Measurements from ENCODE around the gene KRTAP10-1.
"Not testable (repeated sequence)": the region's sequence is repeated elsewhere in the genome, so short reads cannot be mapped to it uniquely, and the experiment has no call there.

Gene KRTAP10-1

DNA sequence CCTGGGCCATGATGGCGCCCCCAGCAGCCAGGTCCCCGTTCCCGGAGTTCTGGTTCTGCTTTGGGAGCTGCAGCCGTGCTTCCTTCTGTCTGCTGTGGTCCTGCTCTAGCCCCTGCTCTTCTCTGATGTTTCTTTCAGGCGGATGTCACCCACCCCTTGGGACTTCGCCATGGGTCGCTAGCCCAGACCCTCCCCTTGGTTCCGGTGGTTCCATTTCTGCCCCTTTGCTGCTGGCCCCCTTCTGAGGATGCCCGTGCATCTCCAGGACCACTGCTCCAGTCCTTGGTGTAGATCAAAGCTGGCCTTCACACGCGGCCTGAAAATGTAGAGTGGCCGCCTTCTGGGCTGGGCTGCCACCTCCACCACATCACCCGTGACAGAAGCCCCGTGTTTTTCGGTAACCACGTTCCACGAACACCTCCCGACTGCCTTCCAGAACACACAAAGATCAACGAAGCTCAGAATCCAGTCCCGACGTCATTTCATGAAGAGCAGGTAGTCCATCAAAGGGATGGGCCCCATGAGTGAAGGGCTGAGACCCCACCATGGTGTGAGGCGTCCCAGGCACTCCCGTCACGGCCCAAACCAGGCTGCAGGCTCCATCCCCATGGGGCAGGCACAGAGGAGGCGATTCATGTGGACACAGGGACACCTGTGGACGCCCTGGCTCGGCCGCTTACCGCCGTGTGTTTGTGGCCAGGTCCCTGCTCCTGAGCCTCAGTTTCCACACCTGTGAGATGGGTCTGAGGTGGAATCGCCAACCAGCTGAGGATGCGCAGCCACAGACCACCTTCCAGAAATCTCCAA lies 24.4 kb downstream of the KRTAP10-1 start:
- DNase-seq (ENCODE audit: low spot score) = no peak

DNA sequence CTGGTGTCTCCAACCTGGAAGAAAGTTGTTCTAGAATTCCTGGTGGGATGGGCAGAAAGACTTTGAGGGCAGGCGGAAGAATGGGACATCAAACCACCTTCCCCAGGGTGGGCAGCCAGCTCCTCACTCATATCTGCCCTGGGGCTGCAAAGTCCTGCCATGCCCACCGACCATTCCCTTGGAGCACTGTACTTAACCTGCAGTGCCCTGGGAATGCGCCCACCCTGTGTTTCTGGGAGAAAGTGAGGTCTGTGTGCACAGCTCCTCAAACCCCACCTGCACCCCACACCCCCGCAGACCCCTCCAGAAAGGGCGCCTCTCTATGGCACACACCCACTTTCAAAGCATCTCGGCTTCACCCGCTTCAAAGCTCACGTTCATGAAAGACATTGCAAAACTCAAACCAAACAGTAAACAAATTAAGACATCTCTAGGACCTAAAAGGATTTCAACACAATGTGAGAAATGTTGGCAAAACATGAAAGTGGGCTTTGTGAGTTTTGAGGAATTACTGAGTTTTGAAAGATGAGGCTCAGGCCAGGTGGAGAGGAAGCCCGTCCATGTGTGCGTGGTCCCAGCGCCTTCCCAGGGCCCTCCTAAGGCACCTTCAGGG lies 25.1 kb downstream of the KRTAP10-1 start:
- DNase-seq (ENCODE audit: low spot score) = no peak

DNA sequence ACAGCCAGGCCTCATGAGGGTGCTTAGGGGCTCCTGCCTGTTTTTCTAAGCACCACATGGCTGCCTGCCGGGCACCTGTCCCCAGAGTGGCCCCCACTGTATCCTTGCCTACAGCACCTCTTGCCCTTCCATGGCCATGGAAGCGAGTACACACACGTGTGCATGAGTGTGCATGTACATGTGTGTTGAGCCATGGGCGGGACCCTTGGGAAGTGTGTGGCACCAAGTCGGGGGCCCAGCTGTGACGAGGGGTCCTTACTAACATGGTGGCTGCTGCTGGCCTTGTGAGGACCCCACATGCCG lies 25.8 kb downstream of the KRTAP10-1 start:
- DNase-seq (ENCODE audit: low spot score) = no peak

DNA sequence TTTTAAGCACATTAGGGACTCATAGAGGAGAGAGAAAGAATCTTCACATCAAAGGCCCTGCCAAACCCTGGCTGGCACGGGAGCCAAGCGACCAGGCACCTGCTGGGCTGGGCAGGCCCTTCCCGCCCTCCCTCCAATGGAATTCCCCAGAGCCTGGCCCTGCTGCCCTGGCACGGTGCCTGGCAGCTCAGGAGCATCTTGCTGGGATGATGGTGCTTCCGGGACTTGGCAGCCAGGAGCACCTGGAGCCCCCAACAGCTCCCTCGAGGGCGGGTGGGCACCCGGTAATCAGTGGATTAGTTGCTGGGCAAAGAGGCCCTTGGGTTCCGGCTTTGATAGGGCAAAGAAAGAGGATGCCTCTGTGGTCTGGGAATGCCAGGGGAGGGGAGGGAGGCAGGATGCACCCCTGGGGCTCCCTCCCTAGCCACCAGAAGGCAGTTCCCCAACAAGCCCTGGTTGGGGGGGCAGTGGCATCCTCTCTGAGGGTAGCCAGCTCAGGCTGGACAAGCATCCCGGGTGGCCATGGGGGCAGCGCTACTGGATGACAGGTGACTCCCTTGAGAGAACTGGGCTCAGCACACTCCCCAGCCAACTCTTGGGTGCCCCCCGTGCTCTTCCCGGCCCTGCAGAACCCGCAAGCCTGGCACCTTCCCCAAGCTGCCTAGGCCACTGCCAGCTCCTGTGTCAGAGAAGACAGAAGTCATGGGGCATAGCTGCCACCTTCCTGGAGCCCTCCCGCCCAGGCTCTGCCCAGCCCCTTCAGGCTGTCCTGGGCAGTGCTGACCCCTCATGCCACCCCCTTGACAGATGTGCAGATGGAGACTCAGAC lies 26.4 kb downstream of the KRTAP10-1 start:
- DNase-seq (ENCODE audit: low spot score) = no peak

DNA sequence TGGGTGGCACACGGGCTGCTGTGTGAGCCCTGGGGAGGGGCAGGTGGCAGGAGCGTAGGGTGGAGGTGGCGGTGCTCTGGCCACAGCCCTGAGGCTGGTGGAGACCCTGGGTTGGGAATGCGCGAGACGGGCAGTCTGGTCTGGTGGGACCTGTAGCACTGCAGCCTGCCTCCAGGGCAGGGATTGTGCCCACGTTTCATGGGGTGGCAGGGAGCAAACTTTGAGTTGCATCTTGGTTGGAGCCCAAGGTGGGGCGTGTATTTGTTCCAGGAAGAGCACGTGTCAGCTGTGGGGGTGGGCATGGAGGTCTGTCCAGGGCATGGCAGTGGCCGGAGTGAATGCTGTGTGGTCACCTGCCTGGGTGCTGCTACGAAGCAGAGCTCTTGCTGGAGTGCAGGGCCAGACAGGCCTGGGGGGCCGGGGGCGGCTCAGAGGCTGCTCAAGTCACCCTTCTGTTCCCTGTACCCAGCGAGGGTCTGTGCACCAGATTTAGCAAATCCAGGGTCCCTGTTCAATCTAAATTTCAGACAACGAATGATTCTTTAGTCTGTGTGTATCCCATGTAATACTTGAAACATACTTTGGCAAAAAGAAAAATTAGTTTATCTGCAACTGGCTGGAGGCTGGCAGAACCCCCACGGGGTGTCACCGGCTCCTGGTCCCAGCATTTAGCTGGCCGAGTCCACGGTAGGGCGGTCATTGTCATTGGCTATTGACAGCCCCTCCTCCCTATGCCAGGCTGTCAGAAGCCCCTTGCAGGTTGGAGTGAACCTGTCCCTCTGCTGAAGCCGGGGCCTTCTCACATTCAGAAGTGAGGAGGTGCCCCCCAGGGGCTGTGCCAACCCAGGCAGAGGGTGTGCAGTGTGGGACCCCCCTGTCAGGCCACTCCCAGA lies 27.3 kb downstream of the KRTAP10-1 start:
- DNase-seq (ENCODE audit: low spot score) = no peak

DNA sequence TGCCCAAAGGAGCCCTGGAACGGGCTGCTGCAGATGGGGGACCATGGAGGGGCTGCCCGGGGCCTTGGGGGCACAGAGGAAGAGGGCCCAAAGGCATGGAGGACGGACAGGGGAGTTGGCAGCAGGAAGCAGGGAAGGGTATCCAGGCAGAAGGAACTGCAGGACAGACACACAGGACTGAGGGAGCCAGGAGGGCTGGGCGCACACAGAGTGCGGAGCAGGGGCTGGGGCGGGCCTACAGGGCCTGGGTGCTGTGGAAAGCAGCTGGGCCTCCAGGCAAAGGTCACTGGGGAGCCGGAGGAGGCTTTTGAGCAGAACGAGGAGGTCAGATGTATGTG lies 28.1 kb downstream of the KRTAP10-1 start:
- DNase-seq (ENCODE audit: low spot score) = no peak

DNA sequence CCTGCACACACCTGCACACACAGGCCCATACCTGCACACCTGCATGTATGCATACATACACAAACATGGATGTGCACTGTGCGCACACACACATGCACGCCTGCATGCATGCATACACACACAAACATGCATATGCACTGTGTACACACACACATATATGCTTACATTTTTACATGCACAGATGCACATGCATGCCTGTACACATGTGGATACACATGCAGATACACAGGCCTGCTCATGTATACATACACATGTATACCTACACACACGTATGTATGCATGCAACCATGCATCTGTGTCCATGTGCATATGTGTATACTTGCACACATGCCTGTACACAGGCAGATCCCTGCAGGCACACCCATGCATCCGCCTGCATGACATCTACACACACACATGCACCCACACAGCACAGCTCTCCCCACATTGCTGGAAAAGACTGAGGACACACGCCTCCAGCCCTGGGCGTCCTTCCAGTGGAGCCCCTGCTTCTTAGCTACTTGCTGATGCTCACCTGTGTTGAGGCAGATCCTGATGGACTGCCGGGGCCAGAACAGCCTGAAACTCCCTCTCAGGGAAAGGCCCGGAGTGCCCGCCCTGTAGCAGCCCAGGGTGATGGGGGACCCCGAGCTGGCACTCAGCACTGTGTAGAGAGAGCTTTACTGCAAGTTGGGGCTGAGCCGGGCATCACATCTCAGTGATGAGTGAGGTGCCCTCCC lies 28.6 kb downstream of the KRTAP10-1 start:
- DNase-seq (ENCODE audit: low spot score) = no peak

DNA sequence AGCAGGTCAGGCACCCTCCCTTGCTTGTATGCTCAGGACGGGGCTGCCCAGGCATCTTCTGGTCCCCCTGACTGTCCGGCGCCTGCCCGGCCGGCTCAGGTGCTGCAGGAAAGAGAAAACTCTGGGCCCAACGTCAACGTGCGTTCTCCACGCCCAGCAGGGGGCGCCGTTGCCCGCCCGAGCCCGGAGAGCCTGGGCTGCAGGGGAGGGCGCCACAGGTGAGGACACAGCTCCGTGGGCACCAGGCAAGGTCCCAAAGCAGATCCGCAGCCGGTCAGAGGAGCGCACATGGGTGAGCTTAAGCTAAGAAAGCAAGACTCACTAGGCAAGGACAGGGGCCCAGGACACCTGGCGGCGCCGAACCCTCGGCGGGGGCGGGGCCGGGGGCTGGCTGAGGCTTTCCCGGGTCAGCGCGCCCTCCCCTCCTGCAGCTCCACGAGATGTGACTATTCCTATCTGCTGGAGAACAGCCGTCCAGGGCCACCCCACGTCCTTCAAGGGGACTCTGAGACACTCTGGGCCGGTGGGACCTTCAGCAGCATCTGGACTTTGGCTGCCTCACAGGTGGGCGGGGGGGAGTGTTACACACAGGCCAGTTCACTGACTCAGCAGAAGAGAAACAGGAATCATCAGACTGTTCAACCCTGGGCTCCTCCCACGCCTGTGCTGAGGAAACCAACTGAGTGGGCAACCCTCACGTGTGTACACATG lies 29.3 kb downstream of the KRTAP10-1 start:
- DNase-seq (ENCODE audit: low spot score) = no peak

DNA sequence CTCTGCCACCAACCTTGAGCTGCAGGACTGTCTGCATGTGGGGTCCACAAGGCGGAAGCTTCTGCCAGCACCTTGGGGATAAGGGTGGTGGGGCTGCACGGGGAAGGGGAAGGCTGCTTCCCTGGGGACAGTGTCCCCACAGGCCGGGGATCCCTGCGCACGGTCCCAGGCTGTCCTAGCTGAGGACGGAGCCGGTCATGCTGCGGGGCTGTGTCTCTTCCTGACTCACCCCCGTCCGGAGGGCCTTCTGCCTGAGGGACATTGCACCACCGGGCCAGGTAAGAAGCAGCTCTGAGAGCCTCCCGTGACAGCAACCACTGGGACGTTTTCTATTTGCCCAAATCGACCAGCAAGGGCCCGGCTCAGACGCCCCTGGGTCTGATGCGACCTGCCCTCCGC lies 29.9 kb downstream of the KRTAP10-1 start:
- DNase-seq (ENCODE audit: low spot score) = no peak

DNA sequence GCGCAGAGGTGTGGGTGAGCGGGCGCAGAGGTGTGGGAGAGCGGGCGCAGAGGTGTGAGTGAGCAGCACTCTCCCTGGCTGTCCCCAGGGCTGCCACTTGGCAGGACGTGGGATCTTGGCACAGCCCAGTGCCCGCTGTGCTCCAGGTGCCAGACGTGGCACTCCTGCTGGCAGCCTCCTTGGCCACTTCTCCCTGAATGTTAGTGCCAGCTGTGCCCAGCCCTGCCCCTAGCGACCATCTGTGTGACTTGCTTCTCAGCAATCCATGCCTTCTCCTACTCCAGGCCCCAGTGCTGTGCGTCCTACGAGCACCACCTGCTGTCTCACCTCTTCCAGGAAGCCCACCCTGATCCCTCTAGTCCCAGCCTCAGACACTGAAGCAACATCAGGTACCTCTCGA lies 30.5 kb downstream of the KRTAP10-1 start:
- DNase-seq (ENCODE audit: low spot score) = no peak

DNA sequence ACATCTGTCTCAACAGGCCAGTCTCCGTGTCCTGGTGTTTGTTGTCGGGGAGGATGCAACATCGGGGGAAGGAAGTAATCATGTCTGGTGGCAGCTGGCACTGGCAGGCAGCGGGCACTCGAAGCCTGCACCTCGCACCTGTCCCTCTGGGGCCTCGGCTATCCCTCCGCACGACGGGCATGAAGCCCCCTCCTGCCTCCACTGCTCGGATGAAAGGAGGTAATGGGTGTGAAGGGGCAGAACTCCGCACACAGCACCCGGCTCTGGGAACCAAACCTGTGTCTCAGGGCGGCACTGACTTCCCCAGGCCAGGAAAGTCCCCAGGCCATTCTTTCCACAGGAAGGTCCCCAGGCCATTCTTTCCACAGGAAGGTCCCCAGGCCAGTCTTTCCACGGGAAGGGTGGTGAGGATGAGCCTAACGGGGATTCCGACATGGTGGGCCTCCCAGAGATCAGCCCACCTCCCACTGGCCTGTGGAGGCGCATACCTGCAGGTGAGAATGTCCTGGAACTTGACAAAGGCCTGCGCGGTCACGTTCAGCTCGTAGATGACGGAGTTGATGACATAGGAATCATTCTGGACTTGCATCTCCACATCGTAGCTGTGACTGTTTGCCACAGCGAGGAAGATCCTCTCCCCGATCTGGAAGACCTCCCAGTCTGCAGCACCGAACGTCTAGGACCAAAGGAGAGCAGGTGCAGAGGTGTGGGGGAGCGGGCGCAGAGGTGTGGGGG lies 31.1 kb downstream of the KRTAP10-1 start:
- no peak for DNase-seq (ENCODE audit: low spot score)

DNA sequence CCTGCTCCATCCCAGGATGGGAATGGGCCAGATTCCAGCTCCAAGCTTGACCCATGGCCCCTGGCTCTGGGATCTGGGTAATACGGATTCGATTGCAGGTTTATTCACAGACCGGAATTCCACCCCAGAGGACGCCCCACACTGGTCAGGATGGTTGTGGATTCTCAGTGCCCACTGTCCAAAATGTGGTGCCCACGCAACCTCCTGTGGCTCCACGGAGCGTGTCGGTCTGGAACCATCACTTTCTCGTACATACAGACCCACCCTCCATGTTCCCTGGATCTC lies 31.6 kb downstream of the KRTAP10-1 start:
- DNase-seq (ENCODE audit: low spot score) = no peak

DNA sequence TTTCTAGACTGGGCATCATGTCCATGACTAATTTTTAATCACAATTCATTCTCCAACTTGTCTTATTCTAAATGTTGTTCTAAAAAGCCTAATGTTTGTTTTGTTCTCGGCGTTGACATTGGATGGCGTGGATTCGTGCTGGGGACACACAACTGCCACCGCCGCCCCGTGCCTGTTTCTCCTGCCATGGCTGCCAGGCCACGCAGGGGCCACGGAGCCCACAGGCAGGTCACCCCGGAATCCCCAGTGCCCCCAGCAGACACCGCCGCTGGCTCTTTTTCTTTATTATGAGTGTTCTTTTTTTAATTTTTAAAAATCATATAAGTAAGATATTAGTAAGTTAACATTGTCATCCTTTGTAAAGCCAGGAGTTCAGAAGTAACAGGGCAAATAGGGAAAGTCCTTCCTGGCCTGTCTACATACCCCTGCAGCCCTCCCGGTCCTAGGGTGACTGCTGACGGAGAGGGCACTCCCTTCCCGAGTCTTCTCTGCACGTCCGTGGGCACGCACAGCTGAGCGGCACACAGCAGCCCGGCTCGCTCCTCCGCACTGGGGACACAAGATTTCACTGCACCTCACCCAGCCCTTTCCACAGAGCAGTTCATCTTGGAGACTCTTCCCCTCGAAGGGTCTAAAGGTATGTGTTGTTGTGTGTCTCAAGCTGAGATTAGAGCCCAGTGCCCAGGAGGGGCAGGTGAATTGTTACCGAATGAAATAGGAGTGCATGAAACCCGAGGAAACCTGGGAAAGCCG lies 32.1 kb downstream of the KRTAP10-1 start:
- DNase-seq (ENCODE audit: low spot score) = no peak

DNA sequence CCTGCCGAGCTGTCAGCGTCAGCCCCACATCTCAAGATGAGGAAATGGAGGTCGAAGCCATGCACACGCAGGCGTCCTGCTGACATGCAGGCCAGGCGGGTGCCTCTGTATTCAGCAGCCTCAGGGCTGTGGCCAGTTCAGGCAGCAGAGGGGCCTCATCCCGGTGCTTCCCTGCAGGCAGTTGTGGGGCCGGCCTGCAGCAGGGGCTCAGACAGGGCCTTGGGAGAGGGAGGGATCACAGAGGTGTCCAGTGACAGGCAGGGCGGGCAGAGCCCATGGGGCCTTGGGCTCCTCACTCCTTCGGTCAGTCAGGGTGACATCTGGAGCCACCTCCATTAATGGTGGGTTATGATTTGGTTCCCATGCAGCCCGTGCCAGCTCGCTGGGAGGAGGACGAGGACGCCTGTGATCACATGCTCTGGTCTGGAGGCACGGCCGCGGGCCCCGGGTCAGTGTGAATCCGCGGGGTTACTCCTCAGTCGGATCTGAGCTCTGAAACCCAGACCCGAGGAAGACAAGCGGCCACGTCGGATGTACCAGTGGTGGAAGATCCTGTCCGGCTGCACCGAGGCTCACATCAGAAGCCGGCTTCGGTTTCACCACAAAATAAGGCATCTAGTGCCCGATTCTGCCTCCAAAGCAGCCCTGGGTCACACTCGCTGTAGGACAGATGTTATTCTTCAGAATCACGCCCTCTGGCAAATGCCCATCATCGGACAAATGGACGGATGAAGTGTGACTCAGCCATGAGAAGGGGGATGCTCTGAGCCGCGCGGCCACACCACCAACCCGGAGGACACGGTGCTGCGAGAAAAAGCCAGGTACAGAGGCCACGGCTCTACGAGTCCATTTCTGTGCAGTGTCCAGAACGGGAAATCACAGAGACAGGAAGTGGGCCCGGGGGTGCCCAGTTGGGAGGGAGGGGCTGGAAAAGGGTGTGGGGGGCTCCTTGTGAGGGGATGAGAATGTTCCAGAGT lies 33.4 kb downstream of the KRTAP10-1 start:
- DNase-seq (ENCODE audit: low spot score) = no peak

DNA sequence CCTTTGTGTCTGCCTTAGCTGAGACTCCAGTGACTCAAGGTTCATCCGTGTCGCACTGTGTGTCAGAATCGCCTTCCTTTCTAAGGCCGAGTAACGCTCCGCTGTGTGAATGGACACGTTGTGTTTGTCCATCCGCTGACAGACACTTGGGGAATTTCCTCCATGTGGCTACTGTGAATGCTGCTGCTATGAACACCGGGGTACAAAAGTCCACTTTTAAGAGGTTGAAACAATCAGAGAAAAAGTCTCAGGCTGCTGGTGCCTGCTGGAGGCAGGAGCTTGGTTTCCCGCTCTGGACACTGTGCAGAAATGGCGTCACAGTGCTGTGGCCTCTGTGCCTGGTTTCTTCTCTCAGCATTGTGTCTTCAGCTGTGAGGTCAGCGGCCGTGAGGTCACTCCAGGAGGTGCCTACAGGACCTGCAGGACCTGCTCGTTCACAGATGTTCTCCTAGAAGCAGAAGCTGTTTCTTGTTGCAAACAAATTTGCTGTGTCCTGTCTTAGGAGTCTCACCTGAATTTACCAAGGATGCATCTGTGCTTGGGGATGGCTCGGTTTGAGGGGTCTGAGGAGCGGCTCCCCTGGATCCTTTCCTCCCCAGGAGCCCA lies 34.2 kb downstream of the KRTAP10-1 start:
- DNase-seq (ENCODE audit: low spot score) = no peak

DNA sequence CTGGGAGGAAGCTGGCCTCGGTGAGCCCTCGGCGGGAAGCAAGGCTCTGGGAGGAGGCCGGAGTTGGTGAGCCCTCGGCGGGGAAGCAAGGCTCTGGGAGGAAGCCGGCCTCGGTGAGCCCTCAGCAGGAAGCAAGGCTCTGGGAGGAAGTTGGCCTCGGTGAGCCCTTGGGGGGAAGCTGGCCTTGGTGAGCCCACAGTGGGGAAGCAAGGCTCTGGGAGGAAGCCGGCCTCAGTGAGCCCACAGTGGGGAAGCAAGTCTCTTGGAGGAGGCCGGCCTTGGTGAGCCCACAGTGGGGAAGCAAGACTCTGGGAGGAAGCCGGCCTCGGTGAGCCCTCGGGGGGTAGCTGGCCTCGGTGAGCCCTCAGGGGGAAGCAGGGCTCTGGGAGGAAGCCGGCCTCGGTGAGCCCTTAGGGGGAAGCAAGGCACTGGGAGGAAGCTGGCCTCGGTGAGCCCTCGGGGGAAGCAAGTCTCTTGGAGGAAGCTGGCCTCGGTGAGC lies 36.0 kb downstream of the KRTAP10-1 start:
- no peak for DNase-seq (ENCODE audit: low spot score)

DNA sequence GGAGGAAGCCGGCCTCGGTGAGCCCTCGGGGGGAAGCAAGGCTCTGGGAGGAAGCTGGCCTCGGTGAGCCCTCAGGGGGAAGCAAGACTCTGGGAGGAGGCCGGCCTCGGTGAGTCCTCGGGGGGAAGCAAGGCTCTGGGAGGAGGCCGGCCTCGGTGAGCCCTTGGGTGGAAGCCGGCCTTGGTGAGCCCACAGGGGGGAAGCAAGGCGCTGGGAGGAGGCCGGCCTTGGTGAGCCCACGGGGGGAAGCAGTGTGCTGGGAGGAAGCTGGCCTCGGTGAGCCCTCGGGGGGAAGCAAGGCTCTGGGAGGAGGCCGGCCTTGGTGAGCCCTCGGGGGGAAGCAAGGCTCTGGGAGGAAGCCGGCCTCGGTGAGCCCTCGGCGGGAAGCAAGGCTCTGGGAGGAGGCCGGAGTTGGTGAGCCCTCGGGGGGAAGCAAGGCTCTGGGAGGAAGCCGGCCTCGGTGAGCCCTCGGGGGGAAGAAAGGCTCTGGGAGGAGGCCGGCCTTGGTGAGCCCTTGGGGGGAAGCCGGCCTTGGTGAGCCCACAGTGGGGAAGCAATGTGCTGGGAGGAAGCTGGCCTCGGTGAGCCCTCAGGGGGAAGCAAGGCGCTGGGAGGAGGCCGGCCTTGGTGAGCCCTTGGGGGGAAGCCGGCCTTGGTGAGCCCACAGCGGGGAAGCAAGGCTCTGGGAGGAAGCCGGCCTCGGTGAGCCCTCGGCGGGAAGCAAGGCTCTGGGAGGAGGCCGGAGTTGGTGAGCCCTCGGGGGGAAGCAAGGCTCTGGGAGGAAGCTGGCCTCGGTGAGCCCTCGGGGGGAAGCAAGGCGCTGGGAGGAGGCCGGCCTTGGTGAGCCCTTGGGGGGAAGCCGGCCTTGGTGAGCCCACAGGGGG lies 36.7 kb downstream of the KRTAP10-1 start:
- DNase-seq (ENCODE audit: low spot score) = not testable (repeated sequence)

All from globus pallidus (tissue), 1 donor.